Tibial artery (tissue), 4 donors: Measurements from ENCODE around the gene SH2D5.

Source experiments
- DNase-seq, 2 donors: peaks; one replicate each; pipeline ENCODE4 v3.0.0-alpha.2; 2019
- H3K27ac ChIP-seq, 2 donors: fragments of 200-600 bp; sonication (generic) in 1 of 2; 1 replicate in 1 of 2; 2 replicates in 1 of 2; pipeline ENCODE4 v1.5.1; 2018 to 2019; ENCODE audit warnings: mild to moderate bottlenecking in 1 of 2
- H3K27me3 ChIP-seq, 2 donors: fragments of 200-600 bp; sonication (generic) in 1 of 2; one replicate each; pipeline versions ENCODE4 v1.5.1 to v1.6.0; 2016 to 2019
- H3K36me3 ChIP-seq, 3 donors: fragments of 200-600 bp; sonication (generic) in 2 of 3; one replicate each; pipeline ENCODE4 v1.5.1; 2016 to 2019; ENCODE audit warnings: mild to moderate bottlenecking in 2 of 3
- H3K4me1 ChIP-seq, 4 donors: fragments of 200-600 bp; sonication (generic) in 2 of 4; 1 replicate in 3 of 4; 2 replicates in 1 of 4; pipeline ENCODE4 v1.5.1; 2016 to 2019
- H3K4me3 ChIP-seq, 2 donors: fragments of 200-600 bp; sonication (generic) in 1 of 2; 1 replicate in 1 of 2; 2 replicates in 1 of 2; pipeline ENCODE4 v1.5.1; 2018 to 2019; ENCODE audit warnings: mild to moderate bottlenecking in 2 of 2
- H3K9me3 ChIP-seq, 3 donors: fragments of 200-600 bp; sonication (generic) in 1 of 3; one replicate each; pipeline ENCODE4 v1.5.1; 2016 to 2019
- intact Hi-C: fragments of 100-400 bp; cut with DNase I; formaldehyde crosslinking; loops from one replicate; pipeline ENCODE4 v1.15.0; 2023; ENCODE audit warnings: low total_unique reads
- TF ChIP-seq, protein P1 (sequence below), 2 experiments: fragments of 200-600 bp in 1 of 2; fragments of 450-650 bp in 1 of 2; IDR thresholded peaks; one replicate each; pipeline ENCODE4 v1.5.1; 2017 to 2019; ENCODE audit warnings: antibody characterized with exemption in 2 of 2, mild to moderate bottlenecking in 1 of 2, moderate library complexity in 1 of 2

The SH2D5 gene

DNA sequence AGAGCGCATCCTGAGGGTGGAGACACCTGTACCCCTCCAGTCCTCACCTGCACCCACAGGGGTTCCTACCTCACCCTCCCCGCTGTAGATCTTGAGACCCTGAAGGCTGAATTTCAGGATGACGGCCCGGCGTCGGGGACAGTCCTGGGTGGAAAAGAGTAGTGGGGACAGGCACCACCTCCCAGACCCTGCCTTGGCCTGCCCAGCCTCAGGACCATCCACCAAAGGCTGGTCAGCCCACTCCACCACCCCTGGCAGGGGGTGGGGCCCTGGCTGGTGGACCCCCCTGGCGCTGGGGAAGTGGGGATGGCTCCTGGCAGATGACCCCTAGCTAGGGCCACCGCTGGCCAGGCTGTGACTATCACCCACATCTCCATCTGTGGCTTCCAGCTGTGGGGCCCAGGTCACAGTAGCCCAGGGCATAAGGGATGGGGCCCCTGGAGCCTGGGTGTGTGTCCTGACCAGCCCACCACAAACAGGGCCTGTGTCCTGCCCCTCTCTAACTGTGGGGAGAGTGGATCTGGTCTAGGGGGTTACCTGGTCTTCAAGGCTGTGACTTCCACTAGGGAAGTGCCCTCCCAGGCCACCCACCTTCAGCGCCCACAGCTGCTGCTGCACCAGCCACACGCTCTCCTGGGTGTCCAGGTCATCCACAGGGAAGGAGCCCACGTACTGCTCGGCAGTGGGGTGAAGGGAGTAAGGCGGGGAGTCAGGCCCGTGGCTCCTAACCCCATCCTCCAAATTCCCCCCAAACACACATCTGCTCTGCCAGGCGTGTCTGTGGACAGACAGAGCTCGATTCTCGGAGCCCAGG lies 5.4 kb downstream of the SH2D5 start:
- H3K4me1 ChIP-seq = peaks cover 0 to 23% (median 9%) of the 10 kb centered on the region in 4 donors
- peaks cover 0 to 48% of the 10 kb centered on the region in 2 donors for H3K27me3 ChIP-seq
- TF ChIP-seq, protein P1, sequence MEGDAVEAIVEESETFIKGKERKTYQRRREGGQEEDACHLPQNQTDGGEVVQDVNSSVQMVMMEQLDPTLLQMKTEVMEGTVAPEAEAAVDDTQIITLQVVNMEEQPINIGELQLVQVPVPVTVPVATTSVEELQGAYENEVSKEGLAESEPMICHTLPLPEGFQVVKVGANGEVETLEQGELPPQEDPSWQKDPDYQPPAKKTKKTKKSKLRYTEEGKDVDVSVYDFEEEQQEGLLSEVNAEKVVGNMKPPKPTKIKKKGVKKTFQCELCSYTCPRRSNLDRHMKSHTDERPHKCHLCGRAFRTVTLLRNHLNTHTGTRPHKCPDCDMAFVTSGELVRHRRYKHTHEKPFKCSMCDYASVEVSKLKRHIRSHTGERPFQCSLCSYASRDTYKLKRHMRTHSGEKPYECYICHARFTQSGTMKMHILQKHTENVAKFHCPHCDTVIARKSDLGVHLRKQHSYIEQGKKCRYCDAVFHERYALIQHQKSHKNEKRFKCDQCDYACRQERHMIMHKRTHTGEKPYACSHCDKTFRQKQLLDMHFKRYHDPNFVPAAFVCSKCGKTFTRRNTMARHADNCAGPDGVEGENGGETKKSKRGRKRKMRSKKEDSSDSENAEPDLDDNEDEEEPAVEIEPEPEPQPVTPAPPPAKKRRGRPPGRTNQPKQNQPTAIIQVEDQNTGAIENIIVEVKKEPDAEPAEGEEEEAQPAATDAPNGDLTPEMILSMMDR (IDR thresholded peaks at IDR 0.05) = no peak
- no peaks in the 10 kb centered on the region for H3K36me3 ChIP-seq
- no peaks in the 10 kb centered on the region for H3K9me3 ChIP-seq
- no peak for DNase-seq
- no peak overlapping the region for H3K4me3 ChIP-seq
- no peak overlapping the region for H3K27ac ChIP-seq
- intact Hi-C loops = loop anchor here (5.0 kb wide), 1 partner anchor 60 kb away; the partner anchor contains the start of gene HP1BP3

DNA sequence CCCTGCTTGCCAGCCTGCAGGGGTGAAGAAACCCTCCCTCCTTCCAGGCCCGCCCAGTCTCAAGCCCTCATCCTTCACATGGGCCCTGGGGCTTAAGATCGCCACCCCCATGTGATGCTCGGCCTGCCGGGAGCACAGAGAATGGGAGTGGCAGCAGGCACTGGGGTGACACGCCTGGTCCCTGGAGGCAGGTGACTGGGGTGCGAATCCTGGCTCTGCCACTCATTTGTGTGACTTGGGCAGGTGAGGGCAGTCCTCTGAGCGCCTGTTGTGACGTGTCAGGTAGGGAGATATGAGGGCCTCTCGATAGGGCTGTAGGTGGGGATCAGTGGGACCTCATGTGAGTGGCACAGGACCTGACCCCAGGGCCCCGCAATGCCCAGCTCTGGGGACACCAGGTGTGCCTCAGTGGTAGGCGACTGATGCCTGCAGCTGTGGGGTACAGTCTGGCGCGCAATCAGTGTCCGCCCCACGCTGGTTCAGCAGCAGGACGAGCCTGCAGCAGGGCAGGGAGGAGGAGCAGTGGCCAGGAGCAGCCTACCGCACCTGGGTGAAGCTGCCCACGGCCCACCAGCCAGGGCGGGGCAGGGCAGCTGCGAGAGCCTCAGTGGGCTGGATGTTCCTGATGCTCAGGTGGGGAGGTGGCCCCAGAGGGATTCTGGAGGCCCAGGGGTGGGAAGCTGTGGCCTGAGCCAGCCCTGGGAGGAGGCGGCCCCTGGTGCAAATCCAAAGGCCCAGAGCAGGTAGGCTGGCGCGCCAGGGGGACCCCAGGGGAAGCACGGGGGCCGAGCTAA lies 6.2 kb downstream of the SH2D5 start:
- DNase-seq = peak in 1 of 2 donors; percentile 60
- intact Hi-C loops = loop anchor here (5.0 kb wide), 1 partner anchor 61 kb away; the partner anchor contains the start of gene HP1BP3
- no peak overlapping the region for H3K27ac ChIP-seq
- TF ChIP-seq, protein P1 (IDR thresholded peaks at IDR 0.05) = no peak
- peaks cover 0 to 42% of the 10 kb centered on the region in 2 donors for H3K27me3 ChIP-seq
- no peaks in the 10 kb centered on the region for H3K9me3 ChIP-seq
- H3K36me3 ChIP-seq = no peaks in the 10 kb centered on the region
- H3K4me1 ChIP-seq = peaks cover 0 to 15% (median 2%) of the 10 kb centered on the region in 4 donors
- no peak overlapping the region for H3K4me3 ChIP-seq

DNA sequence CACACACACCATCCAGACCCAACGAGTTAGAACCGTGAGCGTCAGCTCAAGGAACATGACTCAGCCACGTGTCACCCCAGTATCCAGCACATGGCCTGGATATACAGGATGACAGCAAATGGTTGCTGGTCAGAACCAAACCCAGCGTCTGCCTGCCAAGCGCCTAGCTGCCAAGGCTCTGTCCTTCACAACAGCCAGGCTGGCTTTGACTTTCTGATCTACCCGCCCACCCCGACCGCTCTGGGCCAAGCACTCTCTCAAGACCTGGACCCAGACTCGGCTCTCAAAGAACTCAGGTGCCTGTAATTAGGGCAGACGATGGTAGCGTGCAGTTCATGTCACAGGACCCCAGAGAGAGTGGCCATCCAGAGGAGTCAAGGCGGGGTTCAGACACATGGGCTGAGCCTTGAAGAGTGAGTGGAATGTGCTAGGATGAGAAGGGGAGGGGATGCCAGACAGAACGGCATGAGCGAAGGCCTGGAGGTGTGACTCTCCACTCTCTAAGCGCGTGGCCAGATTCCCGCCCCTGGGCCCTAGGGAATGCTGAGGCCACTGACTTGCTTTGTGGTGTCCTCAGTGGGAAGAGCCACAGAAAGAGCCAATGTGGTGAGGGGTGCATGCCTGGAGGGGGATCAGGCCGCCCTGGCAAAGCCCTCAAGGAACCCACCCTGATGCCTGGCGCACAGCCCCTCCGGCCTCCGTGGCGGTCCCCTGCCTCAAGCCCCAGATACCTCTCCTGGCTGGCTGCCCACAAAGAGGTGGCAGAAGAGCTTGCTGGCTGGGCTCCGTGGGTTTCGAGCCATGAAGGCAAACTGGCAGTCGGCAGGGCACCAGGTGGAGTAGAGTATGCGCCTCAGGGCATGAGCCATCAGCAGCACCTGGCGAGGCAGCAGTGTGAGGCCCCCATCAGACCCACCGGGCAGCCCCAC lies 7.0 kb downstream of the SH2D5 start:
- Histone ChIP-seq H3K4me3 (no peak overlapping the region), H3K27ac (no peak overlapping the region)
- intact Hi-C loops = loop anchor here (5.0 kb wide), 1 partner anchor 62 kb away; the partner anchor contains the start of gene HP1BP3

DNA sequence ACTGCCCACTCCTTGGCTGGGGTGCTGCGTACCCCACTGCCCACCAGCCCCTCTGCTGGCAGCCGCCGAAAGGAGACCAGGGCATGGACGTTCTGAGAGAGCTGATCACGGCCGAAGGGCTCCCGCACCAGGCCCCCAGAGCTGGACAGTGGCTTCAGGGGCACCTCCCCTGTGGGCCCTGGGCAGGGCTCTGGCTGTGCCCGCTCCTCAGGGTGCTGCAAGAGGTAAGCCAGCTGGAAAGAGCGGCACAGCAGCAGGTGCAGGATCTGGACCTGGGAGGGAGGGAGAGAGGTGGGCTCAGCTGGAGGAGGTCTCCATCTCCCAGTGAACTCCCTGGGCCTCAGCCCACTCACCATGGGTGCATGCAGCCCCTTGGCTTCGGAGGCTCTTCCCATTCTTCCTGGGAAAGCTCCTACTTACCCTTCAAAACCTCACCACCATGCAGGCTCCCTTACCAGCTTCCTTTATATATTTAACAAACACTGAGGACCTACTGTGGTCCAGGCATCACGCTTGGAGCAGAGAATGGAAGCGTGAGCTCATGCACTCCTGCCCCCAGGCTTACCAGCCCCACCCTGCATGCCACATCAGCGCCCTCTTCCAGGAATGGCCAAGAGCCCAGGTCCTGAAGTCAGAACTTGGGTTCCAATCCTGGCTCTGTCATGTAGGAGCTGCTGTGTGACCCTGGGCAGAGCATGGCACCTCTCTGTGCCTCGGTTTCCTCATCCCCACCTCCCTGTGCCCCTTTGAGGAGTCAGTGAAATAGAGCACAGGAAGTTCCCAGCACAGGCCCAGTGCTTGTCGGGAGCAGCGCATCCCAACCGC lies 7.9 kb downstream of the SH2D5 start:
- no peaks in the 10 kb centered on the region for H3K36me3 ChIP-seq
- intact Hi-C loops = loop anchor here (5.0 kb wide), 1 partner anchor 63 kb away; the partner anchor contains the start of gene HP1BP3
- peaks cover 0 to 24% of the 10 kb centered on the region in 2 donors for H3K27me3 ChIP-seq
- TF ChIP-seq, protein P1 (IDR thresholded peaks at IDR 0.05) = no peak
- H3K4me1 ChIP-seq = no peaks in the 10 kb centered on the region
- peak in 1 of 2 donors; percentile 11 for DNase-seq
- no peak overlapping the region for H3K27ac ChIP-seq
- no peaks in the 10 kb centered on the region for H3K9me3 ChIP-seq
- H3K4me3 ChIP-seq = no peak overlapping the region

More for the DNA sequence above, 7.0 kb downstream of the SH2D5 start:
- Histone ChIP-seq H3K4me1 (peaks cover 0 to 8% (median 0%) of the 10 kb centered on the region in 4 donors), H3K9me3 (no peaks in the 10 kb centered on the region), H3K27me3 (peaks cover 0 to 33% of the 10 kb centered on the region in 2 donors), H3K36me3 (no peaks in the 10 kb centered on the region)
- peak in 1 of 2 donors; percentile 62 for DNase-seq
- TF ChIP-seq, protein P1 (IDR thresholded peaks at IDR 0.05) = no peak
